Renal cortex interstitium (tissue), 11 donors: ENCODE measurements around the gene RAE1. TPM values are rescaled to one million over a fixed set of nuclear protein-coding genes. Genes with fewer than 3 reads are reported as not detected.

ENCODE experiments used
- DNase-seq, 11 donors: peaks; one replicate each; pipeline ENCODE4 v3.0.0-alpha.2; 2013; ENCODE audit warnings: low read depth in 9 of 11, low spot score in 4 of 11; ENCODE audit errors: extremely low read depth in 1 of 11
- polyA plus RNA-seq, 3 donors: library from polyadenylated mRNA; unstranded; fragments of 120-200 nt; gene quantifications; one replicate each; pipeline ENCODE4 v1.2.1, GENCODE V29; 2013; ENCODE audit not compliant: insufficient read length in 3 of 3

Gene RAE1
- polyA plus RNA-seq, 3 donors = 55.7 to 63.6 (median 60.7) TPM

DNA sequence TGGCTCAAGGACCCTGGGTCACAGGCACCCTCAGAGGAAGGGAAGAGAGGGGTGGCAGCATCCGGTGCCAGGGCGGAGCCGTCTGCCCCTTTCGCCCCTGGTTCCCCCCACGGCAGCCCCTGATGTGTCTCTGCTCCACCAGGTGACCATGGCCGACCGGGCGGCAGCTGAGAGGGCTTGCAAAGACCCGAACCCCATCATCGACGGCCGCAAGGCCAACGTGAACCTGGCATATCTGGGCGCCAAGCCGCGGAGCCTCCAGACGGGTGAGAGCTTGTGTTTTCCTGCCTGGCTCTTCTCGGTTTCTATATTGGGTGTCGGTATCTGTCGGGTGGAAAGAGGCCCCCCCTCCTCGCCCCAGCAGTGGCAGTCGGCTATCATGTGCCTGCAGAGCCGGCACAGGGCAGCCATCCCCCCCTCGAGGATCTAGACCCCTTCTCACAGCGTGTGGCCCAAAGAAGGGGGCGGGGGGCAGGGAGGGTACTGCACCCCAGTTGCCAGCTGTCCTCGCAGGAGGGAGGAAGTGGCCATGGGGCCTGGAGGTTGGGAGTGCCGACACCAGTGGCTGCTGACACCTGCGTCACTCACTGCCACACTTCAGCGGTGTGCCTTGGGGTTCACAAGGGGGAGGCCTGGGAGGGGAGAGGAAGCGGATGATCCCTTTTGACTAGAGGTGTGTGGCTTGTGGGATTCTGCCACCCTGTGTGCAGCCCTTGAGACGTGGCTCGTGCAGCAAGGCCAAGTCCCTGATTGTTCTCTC lies 41.6 kb downstream of the RAE1 start:
- no peak for DNase-seq

DNA sequence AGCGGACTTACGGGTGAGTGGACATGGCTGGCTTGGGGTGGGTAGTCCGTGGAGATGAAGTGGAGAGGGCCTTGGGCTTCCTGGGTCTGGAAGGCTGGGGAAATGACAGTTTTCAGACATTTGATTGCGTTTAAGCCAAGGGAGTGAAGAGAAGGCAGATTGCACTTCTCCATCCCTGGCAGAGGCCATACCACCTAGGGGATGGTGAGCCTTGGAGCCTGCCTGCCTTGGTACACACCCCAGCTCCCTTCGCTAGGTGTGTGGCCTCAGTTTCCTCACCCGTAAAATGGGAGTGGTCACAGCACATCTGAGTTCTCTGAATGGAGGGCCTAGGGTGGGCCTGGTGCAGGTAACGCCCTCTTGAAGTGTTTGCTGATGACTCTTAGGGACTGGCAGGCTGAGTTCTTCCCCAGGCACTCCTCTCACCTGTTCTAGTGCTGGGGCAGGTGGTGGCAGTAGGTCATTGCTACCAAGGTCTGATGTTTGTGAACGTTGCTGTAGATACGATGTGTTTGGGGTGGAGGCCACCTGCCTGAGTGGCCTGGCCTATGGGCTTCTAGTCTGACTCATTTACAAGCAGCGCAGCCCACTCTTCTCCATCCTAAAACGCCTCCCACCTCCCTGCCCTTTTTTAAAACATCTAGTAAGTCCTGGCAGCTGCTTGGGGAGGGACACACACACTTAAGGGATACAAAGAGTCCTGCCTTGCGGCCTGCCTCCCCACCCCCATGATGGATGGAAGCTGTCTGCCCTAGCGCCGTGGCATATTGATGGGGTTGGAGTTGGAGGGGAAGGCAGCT lies 42.5 kb downstream of the RAE1 start:
- no peak for DNase-seq

DNA sequence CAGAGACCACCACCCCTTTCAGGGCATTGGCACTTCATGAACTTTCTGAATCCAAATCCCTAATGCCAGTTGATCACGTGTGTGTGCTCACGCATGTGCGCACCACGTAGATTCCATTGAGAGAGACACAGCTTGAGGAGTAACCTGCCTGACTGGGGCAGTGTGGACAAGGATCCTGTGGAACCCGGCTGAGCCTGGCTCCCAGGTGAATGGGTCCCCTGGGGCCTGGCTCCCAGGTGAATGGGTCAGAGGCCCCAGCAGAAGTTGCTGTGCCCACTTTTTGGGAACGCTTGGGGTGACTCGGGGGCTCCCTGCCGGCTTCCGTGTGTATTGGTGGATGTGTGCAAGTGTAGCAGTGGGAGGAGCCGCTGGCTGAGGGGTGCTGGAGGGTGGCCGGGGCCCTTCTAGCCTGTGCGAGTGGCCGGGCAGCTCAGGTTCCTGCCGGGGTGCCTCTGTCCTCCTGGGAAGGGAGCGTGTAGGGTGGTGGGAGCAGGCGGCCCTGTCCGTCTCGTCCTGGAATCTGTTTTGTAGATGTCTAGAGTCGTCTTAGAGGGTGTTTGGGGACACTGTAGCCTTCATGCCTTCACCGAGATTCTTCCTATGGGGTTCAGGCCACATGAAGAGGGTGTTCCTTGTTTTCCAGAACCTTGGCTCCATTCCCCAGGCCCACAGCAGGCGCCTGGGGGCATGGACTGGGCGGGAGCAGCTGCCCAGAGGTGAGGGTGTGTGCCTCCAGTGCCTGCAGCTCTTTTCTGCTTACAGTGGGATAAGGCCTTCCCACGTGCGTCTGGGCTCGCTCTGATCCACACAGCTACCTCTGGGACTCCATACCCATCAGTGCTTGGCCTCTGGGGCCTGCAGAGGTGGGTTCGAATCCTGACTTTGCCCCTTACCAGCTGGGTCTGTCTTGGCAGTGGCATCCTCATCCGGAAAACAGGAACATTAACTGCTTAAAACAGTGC lies 43.3 kb downstream of the RAE1 start:
- DNase-seq = no peak

- no peak for DNase-seq
Measured at GRCh38 chr20:57395111-57395966, 44.3 kb downstream of the RAE1 start.

DNA sequence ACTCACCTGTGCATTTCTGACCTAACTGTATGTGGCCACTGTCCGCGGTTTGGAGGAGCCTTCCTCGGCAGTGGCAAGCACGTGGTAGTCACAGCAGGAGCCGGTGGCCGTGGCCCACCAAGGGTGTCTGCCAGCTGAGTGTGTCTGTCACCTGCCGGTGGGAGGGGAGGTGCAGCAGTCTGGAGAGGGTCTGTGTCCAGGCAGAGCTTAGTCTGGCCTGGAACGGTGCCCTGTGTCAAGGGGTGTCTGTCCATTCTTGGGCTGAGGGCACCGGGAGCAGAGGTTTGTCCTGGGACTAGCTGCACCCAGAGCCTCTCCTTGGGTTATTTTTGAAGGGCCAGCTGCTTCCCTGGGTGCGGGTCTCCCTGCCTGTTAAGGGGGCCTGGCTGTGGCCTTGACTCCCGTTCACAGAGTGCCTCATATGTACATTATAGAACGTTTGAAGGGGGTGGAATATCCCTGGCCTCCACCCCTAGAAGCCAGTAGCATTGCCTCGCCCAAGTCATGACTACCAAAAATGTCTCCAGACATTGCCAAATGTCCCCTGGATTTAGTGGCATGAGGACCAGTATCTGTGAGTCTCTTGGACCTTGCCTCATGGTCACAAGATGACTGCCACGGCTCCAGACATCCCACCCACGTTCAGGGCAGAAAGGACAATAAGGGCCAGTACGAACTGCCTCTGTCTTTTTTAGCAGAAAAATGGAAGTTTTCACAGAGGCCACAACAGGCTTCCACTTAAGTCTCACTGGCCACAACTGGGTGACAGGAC lies 45.3 kb downstream of the RAE1 start:
- DNase-seq = no peak

DNA sequence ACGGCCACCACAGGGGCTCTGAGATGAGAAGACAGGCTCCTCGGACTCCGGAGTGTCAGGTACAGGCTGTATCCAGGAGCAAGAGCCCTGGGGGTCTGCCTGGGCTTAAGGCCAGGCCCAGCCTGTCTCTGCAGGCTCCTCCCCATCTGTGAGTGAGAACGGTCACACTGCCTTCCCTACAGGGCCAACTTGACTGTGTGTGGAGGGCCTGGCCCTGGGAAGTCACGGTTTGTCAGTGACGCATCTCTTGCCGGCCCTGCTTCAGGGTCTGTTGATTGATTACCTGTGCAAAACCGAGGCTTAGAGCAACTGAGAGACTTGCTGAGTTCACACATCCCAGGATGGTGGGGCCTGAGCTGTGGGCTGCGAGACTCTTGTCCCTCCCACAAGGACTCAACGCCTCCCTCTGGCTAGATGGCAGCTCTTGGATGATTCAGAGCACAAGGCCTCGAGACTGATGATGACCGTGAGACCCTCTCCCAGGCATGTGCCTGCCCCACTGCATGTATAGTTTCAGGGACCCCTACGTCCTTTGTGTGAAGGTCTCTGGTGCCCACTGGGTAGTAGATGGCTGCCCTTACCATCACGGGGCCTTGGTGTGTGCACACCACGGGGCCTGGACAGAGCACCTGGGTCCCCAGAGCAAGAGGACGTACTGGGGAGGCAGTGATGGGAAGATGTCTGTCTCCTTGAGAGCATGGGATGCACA lies 46.1 kb downstream of the RAE1 start:
- DNase-seq = no peak

DNA sequence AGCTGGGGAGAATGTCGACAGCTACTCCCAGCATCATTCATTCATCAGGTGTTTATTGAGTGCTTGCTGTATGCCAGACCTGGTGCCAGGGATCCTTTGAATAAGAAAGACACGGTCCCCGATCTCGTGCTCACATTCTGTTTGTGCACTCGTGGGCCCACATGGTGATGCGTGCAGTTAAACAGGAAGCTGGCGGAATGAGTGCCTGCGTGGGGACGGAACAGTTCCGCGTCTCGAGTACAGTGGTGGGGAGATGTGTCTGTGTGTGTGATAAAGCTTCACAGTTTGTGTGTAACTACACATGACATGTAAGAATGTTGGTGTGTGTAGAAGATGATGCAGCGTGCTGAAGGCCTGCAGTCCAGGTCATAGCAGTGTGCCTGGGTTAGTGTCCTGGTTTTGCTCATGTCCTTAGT lies 46.6 kb downstream of the RAE1 start:
- no peak for DNase-seq

DNA sequence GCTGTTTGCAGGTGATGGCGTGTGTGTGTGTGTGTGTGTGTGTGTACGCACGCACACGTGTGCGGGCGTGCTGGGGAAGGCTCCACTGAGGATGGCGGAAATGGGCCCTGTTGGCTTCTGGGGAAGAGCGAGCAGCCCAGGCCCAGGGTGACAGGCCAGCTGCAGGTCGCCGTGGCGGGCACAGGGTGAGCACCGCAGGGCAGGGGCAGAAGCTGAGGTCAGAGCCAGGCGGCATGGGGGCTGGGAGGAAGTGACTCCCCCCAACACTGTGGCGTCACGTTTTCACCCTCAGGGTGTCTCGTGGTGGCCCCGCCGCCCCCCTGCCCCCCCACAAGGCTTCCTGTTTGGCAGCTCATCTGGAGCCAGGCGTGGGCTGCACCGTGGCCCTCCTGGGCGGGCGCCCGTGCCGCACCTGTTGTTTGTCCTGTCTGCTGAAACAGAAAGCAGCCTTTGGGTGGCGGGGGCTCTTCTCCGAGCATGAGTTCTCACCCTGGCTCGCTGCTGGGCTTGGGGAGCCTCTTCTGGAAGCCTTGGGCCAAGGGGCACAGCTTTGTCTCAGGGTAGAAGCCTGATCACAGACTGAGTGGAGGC lies 47.3 kb downstream of the RAE1 start:
- no peak for DNase-seq

DNA sequence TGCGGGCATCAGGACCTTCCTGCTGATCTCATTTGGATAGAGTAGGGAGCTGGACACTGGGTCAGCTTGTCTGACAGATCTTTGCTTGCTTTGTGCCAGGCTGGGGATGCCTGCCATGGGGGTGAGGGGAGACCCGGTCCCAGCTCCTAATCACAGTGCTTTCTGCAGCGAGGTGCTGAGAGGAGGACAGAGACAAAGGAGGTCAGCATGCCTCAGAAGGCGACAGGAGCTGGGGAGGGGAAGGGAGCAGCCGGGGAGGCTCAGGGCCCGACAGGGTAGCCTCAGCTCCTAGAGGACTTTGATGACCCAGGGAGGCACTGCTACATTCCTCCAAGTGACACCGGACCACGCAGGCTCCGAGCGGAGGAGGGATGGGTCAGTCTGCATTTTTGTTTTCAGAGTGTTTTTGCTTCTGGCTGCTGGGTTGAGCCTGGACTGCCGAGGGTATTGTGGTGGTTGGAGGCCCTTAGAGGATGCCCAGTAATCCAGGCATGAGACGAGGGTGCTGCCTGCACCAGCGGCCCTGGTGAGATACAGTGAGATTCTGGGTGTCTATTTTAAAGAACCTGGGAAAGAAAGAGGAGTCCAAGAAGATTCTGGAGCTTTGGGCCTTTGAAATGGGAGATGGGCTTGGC lies 48.0 kb downstream of the RAE1 start:
- no peak for DNase-seq

- DNase-seq = no peak
Measured at GRCh38 chr20:57399587-57400155, 48.6 kb downstream of the RAE1 start.

- DNase-seq = no peak
Measured at GRCh38 chr20:57400231-57400701, 49.2 kb downstream of the RAE1 start.

- no peak for DNase-seq
Measured at GRCh38 chr20:57400821-57401564, 49.9 kb downstream of the RAE1 start.

GRCh38 chr20:57401565-57401918 lies 50.5 kb downstream of the RAE1 start:
- DNase-seq = no peak

DNA sequence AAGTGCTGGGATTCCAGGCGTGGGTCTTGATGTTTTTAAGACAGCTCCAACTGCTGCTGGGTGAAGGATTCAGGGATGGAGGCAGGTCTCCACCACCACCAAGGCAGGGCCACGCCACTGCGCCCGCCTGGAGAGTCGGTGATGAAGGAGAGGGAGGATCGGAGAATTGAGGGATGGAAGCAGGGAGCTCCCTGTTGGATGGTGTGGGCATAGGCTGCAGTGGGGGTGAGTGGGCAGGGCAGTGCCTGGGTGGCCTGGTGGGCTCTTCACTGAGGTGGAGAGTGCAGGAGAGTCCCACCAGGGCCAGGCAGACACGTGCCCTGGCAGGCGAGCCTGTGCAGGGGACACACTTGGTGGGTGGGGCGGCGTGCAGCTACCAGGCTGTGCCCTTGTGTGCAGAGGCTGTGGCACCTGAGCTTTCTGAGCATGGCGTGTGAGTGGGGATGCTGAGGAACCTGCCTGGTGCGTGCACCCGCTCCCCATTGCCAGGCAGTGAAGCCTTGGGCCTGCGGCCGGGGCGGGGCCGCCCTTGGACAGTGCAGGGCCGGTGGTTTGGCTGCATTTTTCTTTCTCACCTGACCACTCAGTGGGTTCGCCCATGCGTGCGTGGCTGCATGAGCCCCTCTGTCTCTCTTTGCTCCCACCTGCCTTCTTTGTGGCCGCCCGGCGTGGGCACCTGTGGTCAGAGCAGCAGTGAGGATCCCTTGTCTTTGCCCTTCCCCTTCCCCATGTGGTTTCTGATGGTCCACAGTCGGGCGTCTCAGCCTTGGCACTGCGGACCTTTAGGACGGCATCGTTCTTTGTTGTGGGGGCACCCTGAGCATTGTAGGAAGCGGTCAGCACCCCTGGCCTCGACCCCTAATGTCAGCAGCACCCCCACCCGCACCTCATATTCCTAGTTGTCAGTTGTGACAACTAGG lies 51.4 kb downstream of the RAE1 start:
- DNase-seq = no peak
